OCI-LY1 (cell line): ENCODE measurements around the gene CBY3.

Experiments used
- CTCF ChIP-seq: fragments of 200-600 bp; sonication (generic), shearing (Covaris generic); IDR thresholded peaks from 2 replicates; pipeline ENCODE4 v1.5.1; 2017; ENCODE audit warnings: mild to moderate bottlenecking, antibody characterized with exemption, low read length, moderate library complexity, mixed read lengths
- EZH2 ChIP-seq: fragments of 200-600 bp; sonication (generic), shearing (Covaris generic); IDR thresholded peaks from 2 replicates; pipeline ENCODE4 v1.8.0; 2017; ENCODE audit warnings: borderline replicate concordance, mixed run types, mild to moderate bottlenecking, antibody characterized with exemption, low read length, moderate library complexity, mixed read lengths

- TF ChIP-seq EZH2 (no peak), CTCF (no peak)
These were observed 35.5 kb upstream of the CBY3 start for GRCh38 chr5:179716286-179716685.
